ENCODE measurements around the gene PRMT7.

The PRMT7 gene

GRCh38 chr16:68401871-68402747 lies 91.3 kb downstream of the PRMT7 start:
- H3K27me3 ChIP-seq (ENCODE audit: control insufficient read depth, insufficient read depth, low read length): no peaks in the 10 kb centered on the region

GRCh38 chr16:68402748-68403040 lies 91.9 kb downstream of the PRMT7 start:
- H3K4me1 ChIP-seq (ENCODE audit: control insufficient read depth, insufficient read depth, low read length): peaks cover 12% of the 10 kb centered on the region
- no peaks in the 10 kb centered on the region for H3K9me3 ChIP-seq (ENCODE audit: control insufficient read depth, insufficient read depth, low read length)
- H3K36me3 ChIP-seq (ENCODE audit: control insufficient read depth, insufficient read depth, low read length): no peaks in the 10 kb centered on the region
- no peak overlapping the region for H3K9ac ChIP-seq (ENCODE audit: low read depth, low read length)
- H3K27me3 ChIP-seq (ENCODE audit: control insufficient read depth, insufficient read depth, low read length): no peaks in the 10 kb centered on the region
- no peak overlapping the region for H3K27ac ChIP-seq (ENCODE audit: low read depth, low read length)
- no peak overlapping the region for H3K4me3 ChIP-seq (ENCODE audit: low read depth, low read length)

More at GRCh38 chr16:68401871-68402747, 91.3 kb downstream of the PRMT7 start:
- no peaks in the 10 kb centered on the region for H3K9me3 ChIP-seq (ENCODE audit: control insufficient read depth, insufficient read depth, low read length)
- H3K27ac ChIP-seq (ENCODE audit: low read depth, low read length): no peak overlapping the region
- H3K4me3 ChIP-seq (ENCODE audit: low read depth, low read length): no peak overlapping the region
- H3K36me3 ChIP-seq (ENCODE audit: control insufficient read depth, insufficient read depth, low read length): no peaks in the 10 kb centered on the region
- peaks cover 12% of the 10 kb centered on the region for H3K4me1 ChIP-seq (ENCODE audit: control insufficient read depth, insufficient read depth, low read length)
- no peak overlapping the region for H3K9ac ChIP-seq (ENCODE audit: low read depth, low read length)

- no peak overlapping the region for H3K27ac ChIP-seq (ENCODE audit: low read depth, low read length)
- H3K4me3 ChIP-seq (ENCODE audit: low read depth, low read length): no peak overlapping the region
- peaks cover 12% of the 10 kb centered on the region for H3K4me1 ChIP-seq (ENCODE audit: control insufficient read depth, insufficient read depth, low read length)
- H3K9ac ChIP-seq (ENCODE audit: low read depth, low read length): no peak overlapping the region
- H3K9me3 ChIP-seq (ENCODE audit: control insufficient read depth, insufficient read depth, low read length): no peaks in the 10 kb centered on the region
- no peaks in the 10 kb centered on the region for H3K36me3 ChIP-seq (ENCODE audit: control insufficient read depth, insufficient read depth, low read length)
- H3K27me3 ChIP-seq (ENCODE audit: control insufficient read depth, insufficient read depth, low read length): no peaks in the 10 kb centered on the region
These were observed 92.4 kb downstream of the PRMT7 start for GRCh38 chr16:68403177-68403576.

- Histone ChIP-seq H3K27me3 (ENCODE audit: control insufficient read depth, insufficient read depth, low read length) (no peaks in the 10 kb centered on the region), H3K36me3 (ENCODE audit: control insufficient read depth, insufficient read depth, low read length) (no peaks in the 10 kb centered on the region), H3K9ac (ENCODE audit: low read depth, low read length) (no peak overlapping the region), H3K4me1 (ENCODE audit: control insufficient read depth, insufficient read depth, low read length) (peaks cover 16% of the 10 kb centered on the region), H3K4me3 (ENCODE audit: low read depth, low read length) (no peak overlapping the region), H3K9me3 (ENCODE audit: control insufficient read depth, insufficient read depth, low read length) (no peaks in the 10 kb centered on the region), H3K27ac (ENCODE audit: low read depth, low read length) (no peak overlapping the region)
These were observed 92.9 kb downstream of the PRMT7 start for GRCh38 chr16:68403704-68404103.

GRCh38 chr16:68404736-68405345 lies 94.0 kb downstream of the PRMT7 start:
- H3K4me3 ChIP-seq (ENCODE audit: low read depth, low read length): no peak overlapping the region
- no peaks in the 10 kb centered on the region for H3K36me3 ChIP-seq (ENCODE audit: control insufficient read depth, insufficient read depth, low read length)
- no peaks in the 10 kb centered on the region for H3K27me3 ChIP-seq (ENCODE audit: control insufficient read depth, insufficient read depth, low read length)
- H3K4me1 ChIP-seq (ENCODE audit: control insufficient read depth, insufficient read depth, low read length): peaks cover 22% of the 10 kb centered on the region
- no peak overlapping the region for H3K9ac ChIP-seq (ENCODE audit: low read depth, low read length)
- H3K27ac ChIP-seq (ENCODE audit: low read depth, low read length): no peak overlapping the region
- no peaks in the 10 kb centered on the region for H3K9me3 ChIP-seq (ENCODE audit: control insufficient read depth, insufficient read depth, low read length)

- Histone ChIP-seq H3K27ac (ENCODE audit: low read depth, low read length) (no peak overlapping the region), H3K4me3 (ENCODE audit: low read depth, low read length) (no peak overlapping the region), H3K27me3 (ENCODE audit: control insufficient read depth, insufficient read depth, low read length) (no peaks in the 10 kb centered on the region), H3K36me3 (ENCODE audit: control insufficient read depth, insufficient read depth, low read length) (no peaks in the 10 kb centered on the region), H3K4me1 (ENCODE audit: control insufficient read depth, insufficient read depth, low read length) (peaks cover 22% of the 10 kb centered on the region), H3K9ac (ENCODE audit: low read depth, low read length) (no peak overlapping the region), H3K9me3 (ENCODE audit: control insufficient read depth, insufficient read depth, low read length) (no peaks in the 10 kb centered on the region)
These were observed 95.8 kb downstream of the PRMT7 start for GRCh38 chr16:68406458-68407152.
